ENCODE measurements around the gene SAMD11. TPM values are rescaled to one million over a fixed set of nuclear protein-coding genes. Genes with fewer than 3 reads are reported as not detected.

Gene SAMD11
- total RNA-seq, 1 experiment from 2014 or later = 2.3 TPM

- Mint-ChIP-seq H3K4me3 (no peak overlapping the region), H3K27ac (no peak overlapping the region), H3K9me3 (no peaks in the 10 kb centered on the region), H3K4me1 (peaks cover 10% of the 10 kb centered on the region), H3K27me3 (ENCODE audit: low read depth) (peaks cover 87% of the 10 kb centered on the region), H3K36me3 (no peaks in the 10 kb centered on the region)
- no peak for DNase-seq (ENCODE audit: low spot score)
- TF ChIP-seq, protein P1, sequence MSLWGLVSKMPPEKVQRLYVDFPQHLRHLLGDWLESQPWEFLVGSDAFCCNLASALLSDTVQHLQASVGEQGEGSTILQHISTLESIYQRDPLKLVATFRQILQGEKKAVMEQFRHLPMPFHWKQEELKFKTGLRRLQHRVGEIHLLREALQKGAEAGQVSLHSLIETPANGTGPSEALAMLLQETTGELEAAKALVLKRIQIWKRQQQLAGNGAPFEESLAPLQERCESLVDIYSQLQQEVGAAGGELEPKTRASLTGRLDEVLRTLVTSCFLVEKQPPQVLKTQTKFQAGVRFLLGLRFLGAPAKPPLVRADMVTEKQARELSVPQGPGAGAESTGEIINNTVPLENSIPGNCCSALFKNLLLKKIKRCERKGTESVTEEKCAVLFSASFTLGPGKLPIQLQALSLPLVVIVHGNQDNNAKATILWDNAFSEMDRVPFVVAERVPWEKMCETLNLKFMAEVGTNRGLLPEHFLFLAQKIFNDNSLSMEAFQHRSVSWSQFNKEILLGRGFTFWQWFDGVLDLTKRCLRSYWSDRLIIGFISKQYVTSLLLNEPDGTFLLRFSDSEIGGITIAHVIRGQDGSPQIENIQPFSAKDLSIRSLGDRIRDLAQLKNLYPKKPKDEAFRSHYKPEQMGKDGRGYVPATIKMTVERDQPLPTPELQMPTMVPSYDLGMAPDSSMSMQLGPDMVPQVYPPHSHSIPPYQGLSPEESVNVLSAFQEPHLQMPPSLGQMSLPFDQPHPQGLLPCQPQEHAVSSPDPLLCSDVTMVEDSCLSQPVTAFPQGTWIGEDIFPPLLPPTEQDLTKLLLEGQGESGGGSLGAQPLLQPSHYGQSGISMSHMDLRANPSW (CRISPR knock-in tag; conservative IDR thresholded peaks at IDR 0.05; ENCODE audit: low read depth) = no peak
- TF ChIP-seq ZNF121 (CRISPR knock-in tag; IDR thresholded peaks at IDR 0.05) = no peak
- no peak for TF ChIP-seq FOXP4 (CRISPR knock-in tag; IDR thresholded peaks at IDR 0.05)
- no peak for TF ChIP-seq RORB (CRISPR knock-in tag; IDR thresholded peaks at IDR 0.05)
- TF ChIP-seq E2F5 (CRISPR knock-in tag; IDR thresholded peaks at IDR 0.05) = no peak
- TF ChIP-seq, protein P2, sequence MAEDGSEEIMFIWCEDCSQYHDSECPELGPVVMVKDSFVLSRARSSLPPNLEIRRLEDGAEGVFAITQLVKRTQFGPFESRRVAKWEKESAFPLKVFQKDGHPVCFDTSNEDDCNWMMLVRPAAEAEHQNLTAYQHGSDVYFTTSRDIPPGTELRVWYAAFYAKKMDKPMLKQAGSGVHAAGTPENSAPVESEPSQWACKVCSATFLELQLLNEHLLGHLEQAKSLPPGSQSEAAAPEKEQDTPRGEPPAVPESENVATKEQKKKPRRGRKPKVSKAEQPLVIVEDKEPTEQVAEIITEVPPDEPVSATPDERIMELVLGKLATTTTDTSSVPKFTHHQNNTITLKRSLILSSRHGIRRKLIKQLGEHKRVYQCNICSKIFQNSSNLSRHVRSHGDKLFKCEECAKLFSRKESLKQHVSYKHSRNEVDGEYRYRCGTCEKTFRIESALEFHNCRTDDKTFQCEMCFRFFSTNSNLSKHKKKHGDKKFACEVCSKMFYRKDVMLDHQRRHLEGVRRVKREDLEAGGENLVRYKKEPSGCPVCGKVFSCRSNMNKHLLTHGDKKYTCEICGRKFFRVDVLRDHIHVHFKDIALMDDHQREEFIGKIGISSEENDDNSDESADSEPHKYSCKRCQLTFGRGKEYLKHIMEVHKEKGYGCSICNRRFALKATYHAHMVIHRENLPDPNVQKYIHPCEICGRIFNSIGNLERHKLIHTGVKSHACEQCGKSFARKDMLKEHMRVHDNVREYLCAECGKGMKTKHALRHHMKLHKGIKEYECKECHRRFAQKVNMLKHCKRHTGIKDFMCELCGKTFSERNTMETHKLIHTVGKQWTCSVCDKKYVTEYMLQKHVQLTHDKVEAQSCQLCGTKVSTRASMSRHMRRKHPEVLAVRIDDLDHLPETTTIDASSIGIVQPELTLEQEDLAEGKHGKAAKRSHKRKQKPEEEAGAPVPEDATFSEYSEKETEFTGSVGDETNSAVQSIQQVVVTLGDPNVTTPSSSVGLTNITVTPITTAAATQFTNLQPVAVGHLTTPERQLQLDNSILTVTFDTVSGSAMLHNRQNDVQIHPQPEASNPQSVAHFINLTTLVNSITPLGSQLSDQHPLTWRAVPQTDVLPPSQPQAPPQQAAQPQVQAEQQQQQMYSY (CRISPR knock-in tag; IDR thresholded peaks at IDR 0.05) = no peak
- TF ChIP-seq ZSCAN18 (CRISPR knock-in tag; IDR thresholded peaks at IDR 0.05) = no peak
- TF ChIP-seq, protein P3, sequence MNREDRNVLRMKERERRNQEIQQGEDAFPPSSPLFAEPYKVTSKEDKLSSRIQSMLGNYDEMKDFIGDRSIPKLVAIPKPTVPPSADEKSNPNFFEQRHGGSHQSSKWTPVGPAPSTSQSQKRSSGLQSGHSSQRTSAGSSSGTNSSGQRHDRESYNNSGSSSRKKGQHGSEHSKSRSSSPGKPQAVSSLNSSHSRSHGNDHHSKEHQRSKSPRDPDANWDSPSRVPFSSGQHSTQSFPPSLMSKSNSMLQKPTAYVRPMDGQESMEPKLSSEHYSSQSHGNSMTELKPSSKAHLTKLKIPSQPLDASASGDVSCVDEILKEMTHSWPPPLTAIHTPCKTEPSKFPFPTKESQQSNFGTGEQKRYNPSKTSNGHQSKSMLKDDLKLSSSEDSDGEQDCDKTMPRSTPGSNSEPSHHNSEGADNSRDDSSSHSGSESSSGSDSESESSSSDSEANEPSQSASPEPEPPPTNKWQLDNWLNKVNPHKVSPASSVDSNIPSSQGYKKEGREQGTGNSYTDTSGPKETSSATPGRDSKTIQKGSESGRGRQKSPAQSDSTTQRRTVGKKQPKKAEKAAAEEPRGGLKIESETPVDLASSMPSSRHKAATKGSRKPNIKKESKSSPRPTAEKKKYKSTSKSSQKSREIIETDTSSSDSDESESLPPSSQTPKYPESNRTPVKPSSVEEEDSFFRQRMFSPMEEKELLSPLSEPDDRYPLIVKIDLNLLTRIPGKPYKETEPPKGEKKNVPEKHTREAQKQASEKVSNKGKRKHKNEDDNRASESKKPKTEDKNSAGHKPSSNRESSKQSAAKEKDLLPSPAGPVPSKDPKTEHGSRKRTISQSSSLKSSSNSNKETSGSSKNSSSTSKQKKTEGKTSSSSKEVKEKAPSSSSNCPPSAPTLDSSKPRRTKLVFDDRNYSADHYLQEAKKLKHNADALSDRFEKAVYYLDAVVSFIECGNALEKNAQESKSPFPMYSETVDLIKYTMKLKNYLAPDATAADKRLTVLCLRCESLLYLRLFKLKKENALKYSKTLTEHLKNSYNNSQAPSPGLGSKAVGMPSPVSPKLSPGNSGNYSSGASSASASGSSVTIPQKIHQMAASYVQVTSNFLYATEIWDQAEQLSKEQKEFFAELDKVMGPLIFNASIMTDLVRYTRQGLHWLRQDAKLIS (CRISPR knock-in tag; IDR thresholded peaks at IDR 0.05; ENCODE audit: borderline replicate concordance) = no peak
- no peak for TF ChIP-seq FOXJ3 (CRISPR knock-in tag; IDR thresholded peaks at IDR 0.05; ENCODE audit: borderline replicate concordance)
- TF ChIP-seq TP53 (CRISPR knock-in tag; IDR thresholded peaks at IDR 0.05) = no peak
- no peak for TF ChIP-seq OVOL2 (CRISPR knock-in tag; IDR thresholded peaks at IDR 0.05; ENCODE audit: borderline replicate concordance)
- TF ChIP-seq SMAD4 (CRISPR knock-in tag; IDR thresholded peaks at IDR 0.05) = no peak
- no peak for TF ChIP-seq JAZF1 (CRISPR knock-in tag; IDR thresholded peaks at IDR 0.05)
- no peak for TF ChIP-seq ELF4 (CRISPR knock-in tag; IDR thresholded peaks at IDR 0.05; ENCODE audit: low read depth)
- ATAC-seq = no peak
- ChIA-PET CTCF (interaction anchor here (1.0 to 1.5 kb wide), 2 partner anchors 9 kb away, joined by 3 to 5 read pairs; no protein-coding TSS in a partner anchor), POLR2A (no interaction called here)
Observed at GRCh38 chr1:931380-932172, 7.9 kb downstream of the SAMD11 start.
